GM23338 (cell line): Measurements from ENCODE around the gene TRAF2. TPM values are rescaled to one million over a fixed set of nuclear protein-coding genes. Genes with fewer than 3 reads are reported as not detected.

Source experiments
- ATAC-seq: fragments of 200-7000 bp; cut with Tn5 transposase; 3 replicates; pipeline ENCODE4 v1.9.1; 2020
- DNase-seq: peaks from one replicate; pipeline ENCODE4 v3.0.0-alpha.2; 2015; ENCODE audit warnings: low spot score
- H2AFZ ChIP-seq: fragments of 200-600 bp; sonication (generic); 2 replicates; pipeline ENCODE4 v1.8.0; 2016; ENCODE audit warnings: antibody characterized with exemption, mild to moderate bottlenecking, moderate library complexity
- H3F3A ChIP-seq: fragments of 200-600 bp; sonication (generic); replicated peaks from 2 replicates; pipeline ENCODE4 v1.8.0; 2017; ENCODE audit warnings: antibody characterized with exemption, mixed run types, low read depth
- H3K27ac ChIP-seq: fragments of 200-600 bp; sonication (generic); 2 replicates; pipeline ENCODE4 v1.6.1; 2016; ENCODE audit warnings: low read depth
- H3K27me3 ChIP-seq: fragments of 200-600 bp; sonication (generic); 2 replicates; pipeline ENCODE4 v1.8.0; 2016; ENCODE audit warnings: mild to moderate bottlenecking, mixed run types, moderate library complexity; ENCODE audit not compliant: insufficient read depth
- H3K36me3 ChIP-seq: fragments of 200-600 bp; sonication (generic); 2 replicates; pipeline ENCODE4 v1.8.0; 2016; ENCODE audit warnings: mild to moderate bottlenecking; ENCODE audit not compliant: insufficient read depth
- H3K4me1 ChIP-seq: fragments of 200-600 bp; sonication (generic); 2 replicates; pipeline ENCODE4 v1.8.0; 2016; ENCODE audit warnings: mild to moderate bottlenecking, moderate library complexity; ENCODE audit not compliant: insufficient read depth
- H3K4me2 ChIP-seq: fragments of 200-600 bp; sonication (generic); 2 replicates; pipeline ENCODE4 v1.7.1; 2017; ENCODE audit warnings: mixed run types
- H3K4me3 ChIP-seq: fragments of 200-600 bp; sonication (generic); 2 replicates; pipeline ENCODE4 v1.6.1; 2016; ENCODE audit warnings: mixed run types
- H3K79me2 ChIP-seq: fragments of 200-600 bp; sonication (generic); replicated peaks from 2 replicates; pipeline ENCODE4 v1.8.0; 2017; ENCODE audit warnings: mild to moderate bottlenecking; ENCODE audit not compliant: insufficient read depth
- H3K9me2 ChIP-seq: fragments of 200-600 bp; sonication (generic); 2 replicates; pipeline ENCODE4 v1.8.0; 2017; ENCODE audit not compliant: insufficient read depth
- H4K20me1 ChIP-seq: fragments of 200-600 bp; sonication (generic); replicated peaks from 2 replicates; pipeline ENCODE4 v1.8.0; 2017; ENCODE audit warnings: mild to moderate bottlenecking; ENCODE audit not compliant: insufficient read depth
- H3K27ac Mint-ChIP-seq: 2 replicates; pipeline ENCODE4 v1.8.0; 2020; ENCODE audit warnings: inconsistent platforms, mild to moderate bottlenecking, moderate library complexity, mixed read lengths
- H3K27me3 Mint-ChIP-seq: 3 replicates; pipeline ENCODE4 v1.8.0; 2022; ENCODE audit warnings: low read depth, mild to moderate bottlenecking, moderate library complexity, mixed read lengths, inconsistent platforms; ENCODE audit not compliant: insufficient read depth, poor library complexity
- H3K36me3 Mint-ChIP-seq: 3 replicates; pipeline ENCODE4 v1.8.0; 2021; ENCODE audit warnings: low read depth, mild to moderate bottlenecking, inconsistent platforms, moderate library complexity, mixed read lengths
- H3K4me1 Mint-ChIP-seq: 3 replicates; pipeline ENCODE4 v1.8.0; 2020; ENCODE audit warnings: mild to moderate bottlenecking, inconsistent platforms, mixed read lengths
- H3K4me3 Mint-ChIP-seq: 3 replicates; pipeline ENCODE4 v1.8.0; 2021; ENCODE audit warnings: moderate library complexity, mild to moderate bottlenecking, inconsistent platforms, mixed read lengths
- H3K9me3 Mint-ChIP-seq: 3 replicates; pipeline ENCODE4 v1.8.0; 2020; ENCODE audit warnings: moderate library complexity, mild to moderate bottlenecking, inconsistent platforms, mixed read lengths
- CREB1 ChIP-seq: fragments of 250-450 bp; sonication (Bioruptor Pico); IDR thresholded peaks from 2 replicates; pipeline ENCODE4 v1.5.0; 2020; ENCODE audit warnings: low read depth, mild to moderate bottlenecking, moderate library complexity
- EZH2 ChIP-seq: fragments of 200-600 bp; sonication (generic); IDR thresholded peaks from one replicate; pipeline ENCODE4 v1.8.0; 2017; ENCODE audit warnings: antibody characterized with exemption, mild to moderate bottlenecking, low read depth; ENCODE audit not compliant: unreplicated experiment
- EZH2phosphoT487 ChIP-seq: fragments of 200-600 bp; sonication (generic); IDR thresholded peaks from one replicate; pipeline ENCODE4 v1.8.1; 2018; ENCODE audit warnings: antibody characterized with exemption; ENCODE audit not compliant: unreplicated experiment
- JUNB ChIP-seq: IDR thresholded peaks from one replicate; pipeline ENCODE4 v1.6.1; 2016; ENCODE audit warnings: antibody characterized with exemption; ENCODE audit not compliant: unreplicated experiment
- NANOG ChIP-seq: IDR thresholded peaks from 2 replicates; pipeline ENCODE4 v1.6.1; 2016; ENCODE audit warnings: antibody characterized with exemption, borderline replicate concordance
- POLR2AphosphoS5 ChIP-seq: IDR thresholded peaks from 2 replicates; pipeline ENCODE4 v1.6.1; 2016; ENCODE audit warnings: antibody characterized with exemption, low read depth
- STAT1 ChIP-seq: IDR thresholded peaks from one replicate; pipeline ENCODE4 v1.6.1; 2016; ENCODE audit warnings: antibody characterized with exemption; ENCODE audit not compliant: unreplicated experiment
- ZNF114 ChIP-seq: fragments of 250-450 bp; sonication (Bioruptor Pico); IDR thresholded peaks from 2 replicates; pipeline ENCODE4 v1.5.0; 2020; ENCODE audit warnings: mild to moderate bottlenecking, moderate library complexity
- ZNF331 ChIP-seq: fragments of 250-450 bp; sonication (Bioruptor Pico); IDR thresholded peaks from 2 replicates; pipeline ENCODE4 v1.5.0; 2020; ENCODE audit warnings: low read depth, mild to moderate bottlenecking, moderate library complexity
- polyA plus RNA-seq: library from polyadenylated mRNA; unstranded; fragments of >200 nt; fragmentation: Nextera tagmentation; extraction: Ambion mirVana; gene quantifications from 2 replicates; pipeline ENCODE4 v1.2.1, GENCODE V29; 2016
- total RNA-seq: library from RNA; depleted of rRNA; stranded (reverse); fragments of >200 nt; shearing (Covaris generic); gene quantifications from 2 replicates; pipeline ENCODE4 v1.2.3, GENCODE V29; 2014
- TF ChIP-seq, protein P1 (sequence below), 2 experiments: fragments of 200-600 bp in 1 of 2; sonication (generic) in 1 of 2; conservative IDR thresholded peaks; 2 replicates each; pipeline versions ENCODE4 v1.5.1 to v1.6.1; 2016 to 2017; ENCODE audit warnings: antibody characterized with exemption in 2 of 2, low read depth in 2 of 2, mild to moderate bottlenecking in 2 of 2, moderate library complexity in 1 of 2
- TF ChIP-seq, protein P2 (sequence below): IDR thresholded peaks from one replicate; pipeline ENCODE4 v1.6.1; 2018; ENCODE audit warnings: antibody characterized with exemption; ENCODE audit not compliant: unreplicated experiment
- TF ChIP-seq, protein P3 (sequence below): fragments of 250-450 bp; sonication (Bioruptor Pico); IDR thresholded peaks from 2 replicates; pipeline ENCODE4 v1.5.0; 2020; ENCODE audit warnings: mild to moderate bottlenecking, moderate library complexity

The TRAF2 gene
- total and polyA plus RNA-seq, 2 experiments from 2014 or later, result 25.4 to 39.9 TPM

DNA sequence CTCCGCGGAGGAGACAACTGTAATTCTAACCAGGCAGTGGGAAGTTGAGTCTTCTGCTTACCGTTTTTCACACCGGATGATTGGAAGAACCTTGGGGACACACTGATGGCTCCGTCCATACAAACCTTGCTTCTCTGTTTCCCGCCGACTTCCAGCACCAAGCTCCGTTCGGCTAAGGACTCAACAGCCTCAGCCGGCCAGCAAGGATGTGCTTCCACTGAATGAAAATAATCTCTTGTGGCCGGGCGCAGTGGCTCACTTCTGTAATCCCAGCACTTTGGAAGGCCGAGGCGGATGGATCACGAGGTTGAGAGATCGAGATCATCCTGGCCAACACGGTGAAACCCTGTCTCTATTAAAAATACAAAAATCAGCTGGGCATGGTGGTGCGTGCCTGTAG, 18.4 kb upstream of the TRAF2 start (continued):
- TF ChIP-seq, protein P1, sequence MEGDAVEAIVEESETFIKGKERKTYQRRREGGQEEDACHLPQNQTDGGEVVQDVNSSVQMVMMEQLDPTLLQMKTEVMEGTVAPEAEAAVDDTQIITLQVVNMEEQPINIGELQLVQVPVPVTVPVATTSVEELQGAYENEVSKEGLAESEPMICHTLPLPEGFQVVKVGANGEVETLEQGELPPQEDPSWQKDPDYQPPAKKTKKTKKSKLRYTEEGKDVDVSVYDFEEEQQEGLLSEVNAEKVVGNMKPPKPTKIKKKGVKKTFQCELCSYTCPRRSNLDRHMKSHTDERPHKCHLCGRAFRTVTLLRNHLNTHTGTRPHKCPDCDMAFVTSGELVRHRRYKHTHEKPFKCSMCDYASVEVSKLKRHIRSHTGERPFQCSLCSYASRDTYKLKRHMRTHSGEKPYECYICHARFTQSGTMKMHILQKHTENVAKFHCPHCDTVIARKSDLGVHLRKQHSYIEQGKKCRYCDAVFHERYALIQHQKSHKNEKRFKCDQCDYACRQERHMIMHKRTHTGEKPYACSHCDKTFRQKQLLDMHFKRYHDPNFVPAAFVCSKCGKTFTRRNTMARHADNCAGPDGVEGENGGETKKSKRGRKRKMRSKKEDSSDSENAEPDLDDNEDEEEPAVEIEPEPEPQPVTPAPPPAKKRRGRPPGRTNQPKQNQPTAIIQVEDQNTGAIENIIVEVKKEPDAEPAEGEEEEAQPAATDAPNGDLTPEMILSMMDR (conservative IDR thresholded peaks at IDR 0.05; ENCODE audit: low read depth in 2 of 2), result no peak
- TF ChIP-seq EZH2phosphoT487 (no peak), NANOG (no peak), EZH2 (no peak), ZNF331 (no peak), STAT1 (no peak), ZNF114 (CRISPR knock-in tag) (no peak), JUNB (no peak), POLR2AphosphoS5 (no peak)
- TF ChIP-seq, protein P2, sequence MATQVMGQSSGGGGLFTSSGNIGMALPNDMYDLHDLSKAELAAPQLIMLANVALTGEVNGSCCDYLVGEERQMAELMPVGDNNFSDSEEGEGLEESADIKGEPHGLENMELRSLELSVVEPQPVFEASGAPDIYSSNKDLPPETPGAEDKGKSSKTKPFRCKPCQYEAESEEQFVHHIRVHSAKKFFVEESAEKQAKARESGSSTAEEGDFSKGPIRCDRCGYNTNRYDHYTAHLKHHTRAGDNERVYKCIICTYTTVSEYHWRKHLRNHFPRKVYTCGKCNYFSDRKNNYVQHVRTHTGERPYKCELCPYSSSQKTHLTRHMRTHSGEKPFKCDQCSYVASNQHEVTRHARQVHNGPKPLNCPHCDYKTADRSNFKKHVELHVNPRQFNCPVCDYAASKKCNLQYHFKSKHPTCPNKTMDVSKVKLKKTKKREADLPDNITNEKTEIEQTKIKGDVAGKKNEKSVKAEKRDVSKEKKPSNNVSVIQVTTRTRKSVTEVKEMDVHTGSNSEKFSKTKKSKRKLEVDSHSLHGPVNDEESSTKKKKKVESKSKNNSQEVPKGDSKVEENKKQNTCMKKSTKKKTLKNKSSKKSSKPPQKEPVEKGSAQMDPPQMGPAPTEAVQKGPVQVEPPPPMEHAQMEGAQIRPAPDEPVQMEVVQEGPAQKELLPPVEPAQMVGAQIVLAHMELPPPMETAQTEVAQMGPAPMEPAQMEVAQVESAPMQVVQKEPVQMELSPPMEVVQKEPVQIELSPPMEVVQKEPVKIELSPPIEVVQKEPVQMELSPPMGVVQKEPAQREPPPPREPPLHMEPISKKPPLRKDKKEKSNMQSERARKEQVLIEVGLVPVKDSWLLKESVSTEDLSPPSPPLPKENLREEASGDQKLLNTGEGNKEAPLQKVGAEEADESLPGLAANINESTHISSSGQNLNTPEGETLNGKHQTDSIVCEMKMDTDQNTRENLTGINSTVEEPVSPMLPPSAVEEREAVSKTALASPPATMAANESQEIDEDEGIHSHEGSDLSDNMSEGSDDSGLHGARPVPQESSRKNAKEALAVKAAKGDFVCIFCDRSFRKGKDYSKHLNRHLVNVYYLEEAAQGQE, result no peak

DNA sequence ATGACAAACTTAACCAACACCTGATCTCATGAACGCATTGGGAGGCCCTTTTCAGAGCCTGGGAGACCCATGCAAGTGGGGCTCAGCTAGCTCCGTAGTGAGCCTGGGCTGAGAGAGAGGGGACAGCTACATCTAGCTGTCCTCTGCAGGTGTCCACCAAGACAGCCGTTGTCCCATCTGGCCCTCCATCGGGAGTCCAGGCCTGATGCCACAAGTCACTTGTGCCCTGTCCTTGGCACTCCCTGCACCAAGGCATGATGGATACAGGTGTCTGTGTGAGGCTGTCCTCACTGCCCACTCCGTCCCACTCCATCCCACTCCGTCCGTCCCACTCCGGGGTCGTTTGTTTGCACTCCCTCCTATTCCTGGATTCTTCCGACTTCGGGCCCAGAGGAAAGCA, 17.7 kb upstream of the TRAF2 start:
- Mint-ChIP-seq H3K27me3 (peaks cover 20% of the 10 kb centered on the region), H3K4me1 (peaks cover 5% of the 10 kb centered on the region), H3K4me3 (no peak overlapping the region), H3K27ac (no peak overlapping the region), H3K36me3 (peaks cover 49% of the 10 kb centered on the region), H3K9me3 (peaks cover 63% of the 10 kb centered on the region)
- Histone ChIP-seq H3K4me1 (peaks cover 3% of the 10 kb centered on the region; the same call in 1 of the 2 replicates), H3K27me3 (no peaks in the 10 kb centered on the region), H3F3A (no peaks in the 10 kb centered on the region), H4K20me1 (peaks cover 13% of the 10 kb centered on the region), H3K36me3 (no peaks in the 10 kb centered on the region; the same call in 1 of the 2 replicates), H3K9me2 (peaks cover 4% of the 10 kb centered on the region; the same call in 1 of the 2 replicates), H3K27ac (no peak overlapping the region), H2AFZ (no peak overlapping the region), H3K79me2 (peaks cover 20% of the 10 kb centered on the region), H3K4me3 (no peak overlapping the region), H3K4me2 (no peak overlapping the region)
- ATAC-seq (no peak), DNase-seq (no peak)
- TF ChIP-seq NANOG, result no peak
- TF ChIP-seq, protein P3, sequence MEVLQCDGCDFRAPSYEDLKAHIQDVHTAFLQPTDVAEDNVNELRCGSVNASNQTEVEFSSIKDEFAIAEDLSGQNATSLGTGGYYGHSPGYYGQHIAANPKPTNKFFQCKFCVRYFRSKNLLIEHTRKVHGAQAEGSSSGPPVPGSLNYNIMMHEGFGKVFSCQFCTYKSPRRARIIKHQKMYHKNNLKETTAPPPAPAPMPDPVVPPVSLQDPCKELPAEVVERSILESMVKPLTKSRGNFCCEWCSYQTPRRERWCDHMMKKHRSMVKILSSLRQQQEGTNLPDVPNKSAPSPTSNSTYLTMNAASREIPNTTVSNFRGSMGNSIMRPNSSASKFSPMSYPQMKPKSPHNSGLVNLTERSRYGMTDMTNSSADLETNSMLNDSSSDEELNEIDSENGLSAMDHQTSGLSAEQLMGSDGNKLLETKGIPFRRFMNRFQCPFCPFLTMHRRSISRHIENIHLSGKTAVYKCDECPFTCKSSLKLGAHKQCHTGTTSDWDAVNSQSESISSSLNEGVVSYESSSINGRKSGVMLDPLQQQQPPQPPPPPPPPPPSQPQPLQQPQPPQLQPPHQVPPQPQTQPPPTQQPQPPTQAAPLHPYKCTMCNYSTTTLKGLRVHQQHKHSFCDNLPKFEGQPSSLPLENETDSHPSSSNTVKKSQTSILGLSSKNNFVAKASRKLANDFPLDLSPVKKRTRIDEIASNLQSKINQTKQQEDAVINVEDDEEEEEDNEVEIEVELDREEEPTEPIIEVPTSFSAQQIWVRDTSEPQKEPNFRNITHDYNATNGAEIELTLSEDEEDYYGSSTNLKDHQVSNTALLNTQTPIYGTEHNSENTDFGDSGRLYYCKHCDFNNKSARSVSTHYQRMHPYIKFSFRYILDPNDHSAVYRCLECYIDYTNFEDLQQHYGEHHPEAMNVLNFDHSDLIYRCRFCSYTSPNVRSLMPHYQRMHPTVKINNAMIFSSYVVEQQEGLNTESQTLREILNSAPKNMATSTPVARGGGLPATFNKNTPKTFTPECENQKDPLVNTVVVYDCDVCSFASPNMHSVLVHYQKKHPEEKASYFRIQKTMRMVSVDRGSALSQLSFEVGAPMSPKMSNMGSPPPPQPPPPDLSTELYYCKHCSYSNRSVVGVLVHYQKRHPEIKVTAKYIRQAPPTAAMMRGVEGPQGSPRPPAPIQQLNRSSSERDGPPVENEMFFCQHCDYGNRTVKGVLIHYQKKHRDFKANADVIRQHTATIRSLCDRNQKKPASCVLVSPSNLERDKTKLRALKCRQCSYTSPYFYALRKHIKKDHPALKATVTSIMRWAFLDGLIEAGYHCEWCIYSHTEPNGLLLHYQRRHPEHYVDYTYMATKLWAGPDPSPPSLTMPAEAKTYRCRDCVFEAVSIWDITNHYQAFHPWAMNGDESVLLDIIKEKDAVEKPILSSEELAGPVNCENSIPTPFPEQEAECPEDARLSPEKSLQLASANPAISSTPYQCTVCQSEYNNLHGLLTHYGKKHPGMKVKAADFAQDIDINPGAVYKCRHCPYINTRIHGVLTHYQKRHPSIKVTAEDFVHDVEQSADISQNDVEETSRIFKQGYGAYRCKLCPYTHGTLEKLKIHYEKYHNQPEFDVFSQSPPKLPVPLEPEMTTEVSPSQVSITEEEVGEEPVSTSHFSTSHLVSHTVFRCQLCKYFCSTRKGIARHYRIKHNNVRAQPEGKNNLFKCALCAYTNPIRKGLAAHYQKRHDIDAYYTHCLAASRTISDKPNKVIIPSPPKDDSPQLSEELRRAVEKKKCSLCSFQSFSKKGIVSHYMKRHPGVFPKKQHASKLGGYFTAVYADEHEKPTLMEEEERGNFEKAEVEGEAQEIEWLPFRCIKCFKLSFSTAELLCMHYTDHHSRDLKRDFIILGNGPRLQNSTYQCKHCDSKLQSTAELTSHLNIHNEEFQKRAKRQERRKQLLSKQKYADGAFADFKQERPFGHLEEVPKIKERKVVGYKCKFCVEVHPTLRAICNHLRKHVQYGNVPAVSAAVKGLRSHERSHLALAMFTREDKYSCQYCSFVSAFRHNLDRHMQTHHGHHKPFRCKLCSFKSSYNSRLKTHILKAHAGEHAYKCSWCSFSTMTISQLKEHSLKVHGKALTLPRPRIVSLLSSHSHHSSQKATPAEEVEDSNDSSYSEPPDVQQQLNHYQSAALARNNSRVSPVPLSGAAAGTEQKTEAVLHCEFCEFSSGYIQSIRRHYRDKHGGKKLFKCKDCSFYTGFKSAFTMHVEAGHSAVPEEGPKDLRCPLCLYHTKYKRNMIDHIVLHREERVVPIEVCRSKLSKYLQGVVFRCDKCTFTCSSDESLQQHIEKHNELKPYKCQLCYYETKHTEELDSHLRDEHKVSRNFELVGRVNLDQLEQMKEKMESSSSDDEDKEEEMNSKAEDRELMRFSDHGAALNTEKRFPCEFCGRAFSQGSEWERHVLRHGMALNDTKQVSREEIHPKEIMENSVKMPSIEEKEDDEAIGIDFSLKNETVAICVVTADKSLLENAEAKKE (CRISPR knock-in tag), result no peak
- no peak for TF ChIP-seq ZNF331
- TF ChIP-seq JUNB, result no peak
- no peak for TF ChIP-seq POLR2AphosphoS5
- TF ChIP-seq ZNF114 (CRISPR knock-in tag), result no peak
- TF ChIP-seq EZH2, result no peak
- TF ChIP-seq, protein P1 (conservative IDR thresholded peaks at IDR 0.05; ENCODE audit: low read depth in 2 of 2), result no peak
- no peak for TF ChIP-seq CREB1
